ENCODE measurements around the gene KNDC1. TPM values are rescaled to one million over a fixed set of nuclear protein-coding genes. Genes with fewer than 3 reads are reported as not detected.
"Not testable (repeated sequence)": the region's sequence is repeated elsewhere in the genome, so short reads cannot be mapped to it uniquely, and the experiment has no call there.

Gene KNDC1
- 0.90 and 1.1 TPM in 2 replicates for total RNA-seq (2014; rRNA removed; shearing (Covaris generic); ENCODE audit: low replicate concordance)

- in situ Hi-C loops (cut with HindIII; ENCODE audit: low pct_unique_long_range_greater_than_20kb, low sequenced_read_pairs) = no loop called here
- peak; percentile 49 for DNase-seq (ENCODE audit: low read depth)
Observed at GRCh38 chr10:133159950-133160825, at the start of gene KNDC1. KNDC1 (plus strand) TSS chr10:133160219; CDS start chr10:133160468, 249 bp downstream.

- in situ Hi-C loops (cut with HindIII; ENCODE audit: low pct_unique_long_range_greater_than_20kb, low sequenced_read_pairs) = no loop called here
- DNase-seq (ENCODE audit: low read depth) = no peak
Observed at GRCh38 chr10:133110609-133111275, 49.3 kb upstream of the KNDC1 start.

GRCh38 chr10:133111640-133112039, 48.4 kb upstream of the KNDC1 start:
- in situ Hi-C loops (cut with HindIII; ENCODE audit: low pct_unique_long_range_greater_than_20kb, low sequenced_read_pairs); DNase-seq (ENCODE audit: low read depth): not testable (repeated sequence)

- in situ Hi-C loops (cut with HindIII; ENCODE audit: low pct_unique_long_range_greater_than_20kb, low sequenced_read_pairs) = no loop called here
- DNase-seq (ENCODE audit: low read depth) = no peak
Observed at GRCh38 chr10:133113146-133113830, 46.7 kb upstream of the KNDC1 start.

- no peak for DNase-seq (ENCODE audit: low read depth)
- in situ Hi-C loops (cut with HindIII; ENCODE audit: low pct_unique_long_range_greater_than_20kb, low sequenced_read_pairs) = no loop called here
Observed at GRCh38 chr10:133113847-133114246, 46.2 kb upstream of the KNDC1 start.

GRCh38 chr10:133114251-133114650, 45.8 kb upstream of the KNDC1 start:
- DNase-seq (ENCODE audit: low read depth) = no peak
- in situ Hi-C loops (cut with HindIII; ENCODE audit: low pct_unique_long_range_greater_than_20kb, low sequenced_read_pairs) = no loop called here

- in situ Hi-C loops (cut with HindIII; ENCODE audit: low pct_unique_long_range_greater_than_20kb, low sequenced_read_pairs) = no loop called here
- DNase-seq (ENCODE audit: low read depth) = no peak
Observed at GRCh38 chr10:133114726-133115452, 45.1 kb upstream of the KNDC1 start.

GRCh38 chr10:133115453-133115842, 44.6 kb upstream of the KNDC1 start:
- no peak for DNase-seq (ENCODE audit: low read depth)
- in situ Hi-C loops (cut with HindIII; ENCODE audit: low pct_unique_long_range_greater_than_20kb, low sequenced_read_pairs) = no loop called here

- in situ Hi-C loops (cut with HindIII; ENCODE audit: low pct_unique_long_range_greater_than_20kb, low sequenced_read_pairs) = no loop called here
Observed at GRCh38 chr10:133115976-133116375, 44.0 kb upstream of the KNDC1 start.

GRCh38 chr10:133116455-133116854, 43.6 kb upstream of the KNDC1 start:
- no peak for DNase-seq (ENCODE audit: low read depth)
- in situ Hi-C loops (cut with HindIII; ENCODE audit: low pct_unique_long_range_greater_than_20kb, low sequenced_read_pairs) = no loop called here

More at GRCh38 chr10:133115976-133116375, 44.0 kb upstream of the KNDC1 start:
- no peak for DNase-seq (ENCODE audit: low read depth)

- in situ Hi-C loops (cut with HindIII; ENCODE audit: low pct_unique_long_range_greater_than_20kb, low sequenced_read_pairs) = no loop called here
Observed at GRCh38 chr10:133117036-133117687, 42.9 kb upstream of the KNDC1 start.

GRCh38 chr10:133117688-133118071, 42.3 kb upstream of the KNDC1 start:
- in situ Hi-C loops (cut with HindIII; ENCODE audit: low pct_unique_long_range_greater_than_20kb, low sequenced_read_pairs) = no loop called here
- DNase-seq (ENCODE audit: low read depth) = no peak

More at GRCh38 chr10:133117036-133117687, 42.9 kb upstream of the KNDC1 start:
- DNase-seq (ENCODE audit: low read depth) = no peak

- DNase-seq (ENCODE audit: low read depth) = no peak
- in situ Hi-C loops (cut with HindIII; ENCODE audit: low pct_unique_long_range_greater_than_20kb, low sequenced_read_pairs) = no loop called here
Observed at GRCh38 chr10:133121479-133121878, 38.5 kb upstream of the KNDC1 start.

- DNase-seq (ENCODE audit: low read depth) = no peak
- in situ Hi-C loops (cut with HindIII; ENCODE audit: low pct_unique_long_range_greater_than_20kb, low sequenced_read_pairs) = no loop called here
Observed at GRCh38 chr10:133122171-133122935, 37.7 kb upstream of the KNDC1 start.

GRCh38 chr10:133123050-133123745, 36.8 kb upstream of the KNDC1 start:
- in situ Hi-C loops (cut with HindIII; ENCODE audit: low pct_unique_long_range_greater_than_20kb, low sequenced_read_pairs) = no loop called here
- DNase-seq (ENCODE audit: low read depth) = no peak

- no peak for DNase-seq (ENCODE audit: low read depth)
- in situ Hi-C loops (cut with HindIII; ENCODE audit: low pct_unique_long_range_greater_than_20kb, low sequenced_read_pairs) = no loop called here
Observed at GRCh38 chr10:133123746-133124356, 36.2 kb upstream of the KNDC1 start.
